A673 (cell line): ENCODE measurements around the gene RSRC1.

ENCODE experiments used
- EZH2 ChIP-seq: fragments of 200-600 bp; sonication (generic); IDR thresholded peaks from 2 replicates; pipeline ENCODE4 v1.6.1; 2017; ENCODE audit warnings: borderline replicate concordance, low read depth, mild to moderate bottlenecking, mixed read lengths, antibody characterized with exemption, low read length; ENCODE audit not compliant: poor library complexity, severe bottlenecking
- TF ChIP-seq, protein P1 (sequence below): fragments of 300-800, 200-600 bp; sonication (generic); conservative IDR thresholded peaks from 2 replicates; pipeline ENCODE4 v1.5.1; 2017; ENCODE audit warnings: low read depth, mild to moderate bottlenecking, antibody characterized with exemption, low read length, moderate library complexity, mixed read lengths

DNA sequence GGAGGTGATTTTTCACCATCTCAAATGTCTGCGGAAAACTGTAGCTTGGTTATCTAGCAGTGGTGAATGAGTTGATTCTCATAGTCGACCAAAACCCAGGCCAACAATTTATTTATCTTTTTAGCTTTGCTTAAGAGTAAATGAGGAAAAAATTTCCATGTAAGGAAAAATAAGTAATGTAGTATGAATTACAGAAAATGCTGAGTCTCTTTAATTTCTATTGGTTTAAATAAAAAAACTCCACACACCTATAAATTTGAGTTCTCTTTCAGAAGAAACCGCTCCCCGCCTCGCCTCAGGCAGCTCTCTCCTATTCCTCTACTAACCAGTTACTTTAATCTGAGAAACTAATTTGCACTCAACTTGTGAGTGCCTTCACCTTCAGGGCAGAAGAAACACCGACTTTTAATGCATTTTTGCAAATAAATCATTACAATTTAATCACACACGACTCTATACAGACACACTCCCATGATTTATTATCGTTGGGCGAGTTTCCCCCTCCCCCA lies 540 bp upstream of the RSRC1 start:
- TF ChIP-seq, protein P1, sequence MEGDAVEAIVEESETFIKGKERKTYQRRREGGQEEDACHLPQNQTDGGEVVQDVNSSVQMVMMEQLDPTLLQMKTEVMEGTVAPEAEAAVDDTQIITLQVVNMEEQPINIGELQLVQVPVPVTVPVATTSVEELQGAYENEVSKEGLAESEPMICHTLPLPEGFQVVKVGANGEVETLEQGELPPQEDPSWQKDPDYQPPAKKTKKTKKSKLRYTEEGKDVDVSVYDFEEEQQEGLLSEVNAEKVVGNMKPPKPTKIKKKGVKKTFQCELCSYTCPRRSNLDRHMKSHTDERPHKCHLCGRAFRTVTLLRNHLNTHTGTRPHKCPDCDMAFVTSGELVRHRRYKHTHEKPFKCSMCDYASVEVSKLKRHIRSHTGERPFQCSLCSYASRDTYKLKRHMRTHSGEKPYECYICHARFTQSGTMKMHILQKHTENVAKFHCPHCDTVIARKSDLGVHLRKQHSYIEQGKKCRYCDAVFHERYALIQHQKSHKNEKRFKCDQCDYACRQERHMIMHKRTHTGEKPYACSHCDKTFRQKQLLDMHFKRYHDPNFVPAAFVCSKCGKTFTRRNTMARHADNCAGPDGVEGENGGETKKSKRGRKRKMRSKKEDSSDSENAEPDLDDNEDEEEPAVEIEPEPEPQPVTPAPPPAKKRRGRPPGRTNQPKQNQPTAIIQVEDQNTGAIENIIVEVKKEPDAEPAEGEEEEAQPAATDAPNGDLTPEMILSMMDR = no peak
- no peak for TF ChIP-seq EZH2
